Measurements from ENCODE around the gene OXA1L. TPM values are rescaled to one million over a fixed set of nuclear protein-coding genes. Genes with fewer than 3 reads are reported as not detected.

Gene OXA1L
- total and polyA plus RNA-seq, 2 of the 13 experiments (the other 11 are each of a cell fraction or from before 2014, with no cell fraction given): 230 to 589 TPM

DNA sequence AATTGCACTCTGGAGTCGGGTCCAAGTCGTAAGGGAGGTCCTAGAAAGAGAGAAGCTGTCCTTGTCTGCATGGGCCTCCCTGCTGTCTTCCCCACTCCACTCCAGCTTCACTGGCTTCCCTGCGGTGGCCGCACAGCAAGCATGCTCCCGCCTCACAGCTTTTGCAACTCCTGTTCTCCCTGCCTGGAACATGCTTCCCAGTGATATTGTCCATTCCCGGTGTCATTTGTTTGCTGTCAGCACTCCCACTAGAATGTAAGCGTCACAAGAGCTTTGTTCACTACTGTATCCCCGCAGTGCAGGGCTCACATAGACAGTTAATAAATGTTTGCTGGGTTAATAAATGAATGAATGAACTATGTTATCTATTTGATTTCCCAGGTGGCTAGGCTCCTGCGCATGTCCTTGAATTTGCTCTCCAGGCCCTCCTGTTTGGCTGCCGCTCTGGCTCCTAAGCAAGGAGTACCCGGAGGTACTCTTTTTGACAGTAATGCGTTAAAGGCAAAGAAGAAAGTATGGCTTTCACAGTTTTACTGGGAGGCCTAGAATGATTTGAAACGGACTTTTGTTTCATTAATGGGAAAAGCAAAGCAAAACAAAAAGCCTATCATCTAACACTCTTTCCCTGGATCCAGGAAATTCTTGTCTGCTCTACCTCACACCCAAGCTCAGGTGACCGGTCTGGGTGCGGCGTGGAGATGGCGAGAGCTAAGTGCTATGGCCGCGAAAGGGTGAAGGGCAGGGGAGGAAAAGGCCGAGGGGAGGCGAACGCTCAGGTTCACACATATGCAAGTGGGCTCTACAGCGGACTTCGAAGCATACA, 54.9 kb downstream of the OXA1L start (continued):
- TF ChIP-seq, protein P1, sequence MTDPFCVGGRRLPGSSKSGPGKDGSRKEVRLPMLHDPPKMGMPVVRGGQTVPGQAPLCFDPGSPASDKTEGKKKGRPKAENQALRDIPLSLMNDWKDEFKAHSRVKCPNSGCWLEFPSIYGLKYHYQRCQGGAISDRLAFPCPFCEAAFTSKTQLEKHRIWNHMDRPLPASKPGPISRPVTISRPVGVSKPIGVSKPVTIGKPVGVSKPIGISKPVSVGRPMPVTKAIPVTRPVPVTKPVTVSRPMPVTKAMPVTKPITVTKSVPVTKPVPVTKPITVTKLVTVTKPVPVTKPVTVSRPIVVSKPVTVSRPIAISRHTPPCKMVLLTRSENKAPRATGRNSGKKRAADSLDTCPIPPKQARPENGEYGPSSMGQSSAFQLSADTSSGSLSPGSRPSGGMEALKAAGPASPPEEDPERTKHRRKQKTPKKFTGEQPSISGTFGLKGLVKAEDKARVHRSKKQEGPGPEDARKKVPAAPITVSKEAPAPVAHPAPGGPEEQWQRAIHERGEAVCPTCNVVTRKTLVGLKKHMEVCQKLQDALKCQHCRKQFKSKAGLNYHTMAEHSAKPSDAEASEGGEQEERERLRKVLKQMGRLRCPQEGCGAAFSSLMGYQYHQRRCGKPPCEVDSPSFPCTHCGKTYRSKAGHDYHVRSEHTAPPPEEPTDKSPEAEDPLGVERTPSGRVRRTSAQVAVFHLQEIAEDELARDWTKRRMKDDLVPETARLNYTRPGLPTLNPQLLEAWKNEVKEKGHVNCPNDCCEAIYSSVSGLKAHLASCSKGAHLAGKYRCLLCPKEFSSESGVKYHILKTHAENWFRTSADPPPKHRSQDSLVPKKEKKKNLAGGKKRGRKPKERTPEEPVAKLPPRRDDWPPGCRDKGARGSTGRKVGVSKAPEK (CRISPR knock-in tag; IDR thresholded peaks at IDR 0.05; ENCODE audit: borderline replicate concordance): 0 out of 2 replicates have a peak, but pooled peaks have one; percentile 67
- TF ChIP-seq ZNF530 (CRISPR knock-in tag; IDR thresholded peaks at IDR 0.05; ENCODE audit: low read depth) (no peak), ZNF430 (CRISPR knock-in tag; IDR thresholded peaks at IDR 0.05) (peak; percentile 79; the same call in 1 of the 2 replicates), HOXA5 (CRISPR knock-in tag; IDR thresholded peaks at IDR 0.05) (peak; percentile 54; the same call in 1 of the 2 replicates), HNRNPL (IDR thresholded peaks at IDR 0.05; ENCODE audit: low read depth, low read length) (no peak), ZNF34 (CRISPR knock-in tag; IDR thresholded peaks at IDR 0.05; ENCODE audit: borderline replicate concordance) (no peak), REPIN1 (CRISPR knock-in tag; IDR thresholded peaks at IDR 0.05; ENCODE audit: borderline replicate concordance, low read depth) (no peak), ZNF563 (CRISPR knock-in tag; IDR thresholded peaks at IDR 0.05) (peak; percentile 94; the same call in 1 of the 2 replicates), ZNF614 (CRISPR knock-in tag; IDR thresholded peaks at IDR 0.05; ENCODE audit: borderline replicate concordance) (peak; percentile 76; the same call in 1 of the 2 replicates), TARDBP (CRISPR knock-in tag; IDR thresholded peaks at IDR 0.05) (peak; percentile 20; the same call in 1 of the 2 replicates), U2AF2 (IDR thresholded peaks at IDR 0.05; ENCODE audit: low read depth, low read length) (no peak), RFX5 (IDR thresholded peaks at IDR 0.05; ENCODE audit: low read depth, low read length) (no peak), ZC3H13 (CRISPR knock-in tag; IDR thresholded peaks at IDR 0.05) (no peak), GTF3A (CRISPR knock-in tag; conservative IDR thresholded peaks at IDR 0.05) (no peak)
- TF ChIP-seq, protein P2, sequence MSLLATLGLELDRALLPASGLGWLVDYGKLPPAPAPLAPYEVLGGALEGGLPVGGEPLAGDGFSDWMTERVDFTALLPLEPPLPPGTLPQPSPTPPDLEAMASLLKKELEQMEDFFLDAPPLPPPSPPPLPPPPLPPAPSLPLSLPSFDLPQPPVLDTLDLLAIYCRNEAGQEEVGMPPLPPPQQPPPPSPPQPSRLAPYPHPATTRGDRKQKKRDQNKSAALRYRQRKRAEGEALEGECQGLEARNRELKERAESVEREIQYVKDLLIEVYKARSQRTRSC (CRISPR knock-in tag; IDR thresholded peaks at IDR 0.05; ENCODE audit: low read depth): 0 out of 2 replicates have a peak, but pooled peaks have one; percentile 44
- TF ChIP-seq, protein P3, sequence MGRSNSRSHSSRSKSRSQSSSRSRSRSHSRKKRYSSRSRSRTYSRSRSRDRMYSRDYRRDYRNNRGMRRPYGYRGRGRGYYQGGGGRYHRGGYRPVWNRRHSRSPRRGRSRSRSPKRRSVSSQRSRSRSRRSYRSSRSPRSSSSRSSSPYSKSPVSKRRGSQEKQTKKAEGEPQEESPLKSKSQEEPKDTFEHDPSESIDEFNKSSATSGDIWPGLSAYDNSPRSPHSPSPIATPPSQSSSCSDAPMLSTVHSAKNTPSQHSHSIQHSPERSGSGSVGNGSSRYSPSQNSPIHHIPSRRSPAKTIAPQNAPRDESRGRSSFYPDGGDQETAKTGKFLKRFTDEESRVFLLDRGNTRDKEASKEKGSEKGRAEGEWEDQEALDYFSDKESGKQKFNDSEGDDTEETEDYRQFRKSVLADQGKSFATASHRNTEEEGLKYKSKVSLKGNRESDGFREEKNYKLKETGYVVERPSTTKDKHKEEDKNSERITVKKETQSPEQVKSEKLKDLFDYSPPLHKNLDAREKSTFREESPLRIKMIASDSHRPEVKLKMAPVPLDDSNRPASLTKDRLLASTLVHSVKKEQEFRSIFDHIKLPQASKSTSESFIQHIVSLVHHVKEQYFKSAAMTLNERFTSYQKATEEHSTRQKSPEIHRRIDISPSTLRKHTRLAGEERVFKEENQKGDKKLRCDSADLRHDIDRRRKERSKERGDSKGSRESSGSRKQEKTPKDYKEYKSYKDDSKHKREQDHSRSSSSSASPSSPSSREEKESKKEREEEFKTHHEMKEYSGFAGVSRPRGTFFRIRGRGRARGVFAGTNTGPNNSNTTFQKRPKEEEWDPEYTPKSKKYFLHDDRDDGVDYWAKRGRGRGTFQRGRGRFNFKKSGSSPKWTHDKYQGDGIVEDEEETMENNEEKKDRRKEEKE (IDR thresholded peaks at IDR 0.05): no peak
- TF ChIP-seq, protein P4, sequence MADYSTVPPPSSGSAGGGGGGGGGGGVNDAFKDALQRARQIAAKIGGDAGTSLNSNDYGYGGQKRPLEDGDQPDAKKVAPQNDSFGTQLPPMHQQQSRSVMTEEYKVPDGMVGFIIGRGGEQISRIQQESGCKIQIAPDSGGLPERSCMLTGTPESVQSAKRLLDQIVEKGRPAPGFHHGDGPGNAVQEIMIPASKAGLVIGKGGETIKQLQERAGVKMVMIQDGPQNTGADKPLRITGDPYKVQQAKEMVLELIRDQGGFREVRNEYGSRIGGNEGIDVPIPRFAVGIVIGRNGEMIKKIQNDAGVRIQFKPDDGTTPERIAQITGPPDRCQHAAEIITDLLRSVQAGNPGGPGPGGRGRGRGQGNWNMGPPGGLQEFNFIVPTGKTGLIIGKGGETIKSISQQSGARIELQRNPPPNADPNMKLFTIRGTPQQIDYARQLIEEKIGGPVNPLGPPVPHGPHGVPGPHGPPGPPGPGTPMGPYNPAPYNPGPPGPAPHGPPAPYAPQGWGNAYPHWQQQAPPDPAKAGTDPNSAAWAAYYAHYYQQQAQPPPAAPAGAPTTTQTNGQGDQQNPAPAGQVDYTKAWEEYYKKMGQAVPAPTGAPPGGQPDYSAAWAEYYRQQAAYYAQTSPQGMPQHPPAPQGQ (CRISPR knock-in tag; IDR thresholded peaks at IDR 0.05; ENCODE audit: borderline replicate concordance): 0 out of 2 replicates have a peak, but pooled peaks have one; percentile 44
- TF ChIP-seq, protein P5, sequence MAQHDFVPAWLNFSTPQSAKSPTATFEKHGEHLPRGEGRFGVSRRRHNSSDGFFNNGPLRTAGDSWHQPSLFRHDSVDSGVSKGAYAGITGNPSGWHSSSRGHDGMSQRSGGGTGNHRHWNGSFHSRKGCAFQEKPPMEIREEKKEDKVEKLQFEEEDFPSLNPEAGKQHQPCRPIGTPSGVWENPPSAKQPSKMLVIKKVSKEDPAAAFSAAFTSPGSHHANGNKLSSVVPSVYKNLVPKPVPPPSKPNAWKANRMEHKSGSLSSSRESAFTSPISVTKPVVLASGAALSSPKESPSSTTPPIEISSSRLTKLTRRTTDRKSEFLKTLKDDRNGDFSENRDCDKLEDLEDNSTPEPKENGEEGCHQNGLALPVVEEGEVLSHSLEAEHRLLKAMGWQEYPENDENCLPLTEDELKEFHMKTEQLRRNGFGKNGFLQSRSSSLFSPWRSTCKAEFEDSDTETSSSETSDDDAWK (CRISPR knock-in tag; IDR thresholded peaks at IDR 0.05): no peak

All from HepG2 (cell line).